IPS-NIHi7 (cell line): ENCODE data around the gene SEPHS1.
"Not testable (repeated sequence)": the region's sequence is repeated elsewhere in the genome, so short reads cannot be mapped to it uniquely, and the experiment has no call there.

Experiments used
- DNase-seq: peaks from one replicate; pipeline ENCODE4 v3.0.0; 2012; ENCODE audit warnings: mixed read lengths; ENCODE audit errors: extremely low spot score

Gene SEPHS1, protein sequence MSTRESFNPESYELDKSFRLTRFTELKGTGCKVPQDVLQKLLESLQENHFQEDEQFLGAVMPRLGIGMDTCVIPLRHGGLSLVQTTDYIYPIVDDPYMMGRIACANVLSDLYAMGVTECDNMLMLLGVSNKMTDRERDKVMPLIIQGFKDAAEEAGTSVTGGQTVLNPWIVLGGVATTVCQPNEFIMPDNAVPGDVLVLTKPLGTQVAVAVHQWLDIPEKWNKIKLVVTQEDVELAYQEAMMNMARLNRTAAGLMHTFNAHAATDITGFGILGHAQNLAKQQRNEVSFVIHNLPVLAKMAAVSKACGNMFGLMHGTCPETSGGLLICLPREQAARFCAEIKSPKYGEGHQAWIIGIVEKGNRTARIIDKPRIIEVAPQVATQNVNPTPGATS

DNA sequence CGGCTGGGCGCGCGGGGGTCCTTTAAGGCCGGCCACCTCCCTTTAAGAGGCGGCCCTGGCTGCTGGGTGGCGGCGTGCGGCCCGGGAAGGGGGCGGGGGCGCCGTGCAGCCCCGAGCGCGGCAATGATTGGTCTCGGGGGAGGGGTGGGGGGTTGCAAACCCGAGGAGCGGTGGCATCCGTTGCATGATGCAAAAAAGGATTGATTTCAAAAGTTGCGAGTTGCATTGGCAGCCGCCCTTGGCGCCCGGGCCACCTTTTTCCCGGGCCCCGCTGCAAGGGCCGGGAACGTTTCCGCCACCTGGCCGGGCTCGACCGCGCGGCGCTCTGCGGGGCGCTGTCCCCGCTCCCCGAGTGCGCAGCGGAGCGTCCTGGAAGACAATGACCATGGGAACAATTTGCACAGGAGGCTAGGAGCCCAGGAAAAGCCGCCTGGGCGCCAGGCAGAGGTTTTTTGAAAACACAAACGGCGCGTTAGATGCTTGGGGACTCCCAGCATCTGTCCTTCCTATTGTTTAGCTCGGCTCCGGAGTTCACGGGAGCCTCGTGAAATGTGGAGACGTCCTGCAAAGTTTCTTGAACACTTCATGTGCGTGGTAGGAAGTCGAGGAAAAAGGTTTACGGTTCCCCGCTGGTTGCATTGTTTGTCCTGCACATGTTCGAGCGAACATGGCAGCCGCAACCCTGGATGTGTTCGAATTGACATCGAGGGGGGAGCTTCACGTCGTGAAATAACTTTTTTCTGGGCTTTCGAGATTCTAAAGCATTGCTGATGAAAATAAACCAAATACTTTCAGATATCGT is at the start of gene SEPHS1:
SEPHS1 (minus strand) TSS at position 78 of the 802 bp plus-strand sequence. CDS start 3,343 bp downstream, outside the sequence.
- peak; percentile 83 for DNase-seq

DNA sequence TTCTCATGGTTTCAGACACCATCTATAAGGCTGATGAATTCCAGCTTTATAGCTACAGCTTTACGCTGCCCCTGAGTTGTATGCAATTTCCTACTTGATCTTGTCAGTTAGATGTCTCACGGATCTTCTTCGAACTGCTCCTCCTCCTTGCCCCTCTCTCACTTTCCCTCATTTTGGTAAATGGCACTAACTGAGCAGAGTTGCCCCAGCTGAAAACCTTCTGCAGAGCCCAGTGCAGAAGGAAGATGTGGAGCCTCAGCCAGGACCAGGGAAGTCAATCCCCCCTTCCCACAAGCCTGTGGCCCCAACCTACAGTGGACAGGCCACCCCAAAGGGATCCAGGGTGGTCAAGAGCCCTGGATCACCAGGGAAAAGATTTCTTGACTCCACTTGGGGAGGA is 49.0 kb upstream of the SEPHS1 start:
- DNase-seq: no peak

DNA sequence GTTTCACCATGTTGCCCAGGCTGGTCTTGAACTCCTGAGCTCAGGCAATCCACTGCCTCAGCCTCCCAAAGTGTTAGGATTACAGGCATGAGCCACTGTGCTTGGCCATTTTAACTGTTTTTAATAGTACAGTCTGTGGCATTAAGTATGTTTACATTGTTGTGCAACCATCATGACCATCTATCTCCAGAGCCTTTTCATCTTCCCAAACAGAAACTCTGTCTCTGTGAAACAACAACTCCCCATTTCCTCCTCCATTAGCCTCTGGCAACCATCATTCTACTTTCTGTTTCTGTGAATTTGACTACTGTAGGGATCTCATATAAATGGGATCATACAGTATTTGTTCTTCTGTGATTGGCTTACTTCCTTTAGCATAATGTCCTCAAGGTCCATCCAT is 48.3 kb upstream of the SEPHS1 start:
- DNase-seq: no peak

DNA sequence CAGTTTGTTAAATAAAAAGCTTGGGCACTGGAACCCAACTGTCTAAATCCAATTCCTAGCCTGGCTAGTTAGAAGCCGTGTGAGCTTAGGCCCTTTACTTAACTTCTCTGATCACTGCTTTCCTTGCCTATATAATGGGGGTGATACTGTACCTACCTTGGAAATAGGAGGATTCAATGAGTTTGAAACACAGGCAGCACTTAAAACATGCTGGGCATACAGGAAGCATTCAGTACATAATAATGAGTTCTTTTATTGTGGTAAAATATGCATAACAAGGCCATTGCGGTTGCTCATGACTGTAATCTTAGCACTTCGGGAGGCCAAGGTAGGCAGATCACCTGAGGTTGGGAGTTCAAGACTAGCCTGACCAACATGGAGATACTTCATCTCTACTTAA is 47.4 kb upstream of the SEPHS1 start:
- DNase-seq: no peak

DNA sequence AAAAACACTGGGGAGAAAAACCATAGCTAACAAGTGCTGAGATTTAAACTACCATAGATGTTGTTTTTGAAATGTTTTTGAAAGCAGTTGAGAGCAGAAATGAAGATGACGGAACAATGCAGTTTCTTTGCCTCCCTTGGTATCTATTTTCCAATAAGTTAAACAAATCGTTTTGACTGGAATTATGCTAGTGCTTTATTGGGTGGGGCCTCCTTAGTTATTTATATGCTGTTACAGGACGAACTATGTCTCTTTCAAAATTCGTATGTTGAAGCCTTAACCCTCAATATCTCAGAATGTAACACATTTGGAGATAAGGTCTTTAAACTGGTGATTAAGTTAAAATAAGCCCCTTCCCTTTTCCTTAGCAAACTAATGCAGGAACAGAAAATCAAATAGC is 45.5 kb upstream of the SEPHS1 start:
- DNase-seq: no peak

DNA sequence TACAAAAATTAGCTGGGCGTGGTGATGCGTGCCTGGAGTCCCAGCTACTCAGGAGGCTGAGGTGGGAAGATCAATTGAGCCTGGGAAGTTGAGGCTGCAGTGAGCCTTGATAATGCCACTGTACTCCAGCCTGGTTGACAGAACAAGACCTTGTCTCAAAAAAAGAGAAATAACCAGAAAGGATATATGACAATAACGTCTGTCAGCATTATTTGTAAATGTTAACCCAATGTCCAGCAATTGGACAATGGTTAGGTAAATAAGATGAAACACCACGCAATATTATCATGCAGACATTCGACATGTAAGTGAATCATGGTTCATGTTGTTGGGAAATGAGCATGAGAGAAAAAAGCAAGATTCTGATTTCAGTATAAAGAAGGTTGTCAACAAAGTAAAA is 44.6 kb upstream of the SEPHS1 start:
- DNase-seq: no peak

DNA sequence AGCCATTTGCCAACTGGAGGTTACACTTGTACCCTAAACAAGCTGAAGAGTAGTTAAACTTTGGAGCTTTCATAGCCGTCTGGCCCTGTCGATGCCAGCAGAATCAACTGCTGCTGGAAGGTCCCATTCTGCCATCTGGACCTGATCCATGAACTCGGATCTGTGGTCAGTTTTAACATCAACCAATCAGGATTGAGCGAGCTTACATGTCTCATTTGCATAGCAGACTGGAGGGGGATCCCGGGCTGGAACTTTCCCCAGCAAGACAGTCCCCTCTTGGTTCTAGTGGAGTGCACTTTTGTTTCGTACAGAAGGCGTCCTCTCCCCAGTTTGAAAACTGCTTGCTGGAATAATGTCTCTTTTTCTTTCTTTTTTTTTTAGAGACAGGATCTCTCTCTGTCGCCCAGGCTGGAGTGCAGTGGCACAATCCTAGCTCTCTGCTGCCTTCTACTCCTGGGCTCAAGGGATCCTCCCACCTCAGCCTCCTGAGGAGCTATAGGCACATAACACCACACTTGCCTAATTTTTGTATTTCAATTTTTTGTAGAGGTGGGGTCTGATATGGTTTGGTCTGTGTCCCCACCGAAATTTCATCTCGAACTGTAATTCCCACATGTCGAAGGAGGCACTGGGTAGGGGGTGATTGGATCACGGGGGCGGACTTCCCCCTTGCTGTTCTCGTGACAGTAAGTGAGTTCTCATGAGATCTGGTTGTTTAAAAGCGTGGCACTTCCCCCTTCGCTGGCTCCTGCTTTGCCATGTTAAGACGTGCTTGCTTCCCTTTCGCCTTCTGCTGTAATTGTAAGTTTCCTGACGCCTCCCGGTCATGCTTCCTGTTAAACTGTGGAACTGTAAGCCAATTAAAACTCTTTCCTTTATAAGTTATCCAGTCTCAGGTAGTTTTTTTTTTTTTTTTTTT is 42.8 kb upstream of the SEPHS1 start:
- no peak for DNase-seq

DNA sequence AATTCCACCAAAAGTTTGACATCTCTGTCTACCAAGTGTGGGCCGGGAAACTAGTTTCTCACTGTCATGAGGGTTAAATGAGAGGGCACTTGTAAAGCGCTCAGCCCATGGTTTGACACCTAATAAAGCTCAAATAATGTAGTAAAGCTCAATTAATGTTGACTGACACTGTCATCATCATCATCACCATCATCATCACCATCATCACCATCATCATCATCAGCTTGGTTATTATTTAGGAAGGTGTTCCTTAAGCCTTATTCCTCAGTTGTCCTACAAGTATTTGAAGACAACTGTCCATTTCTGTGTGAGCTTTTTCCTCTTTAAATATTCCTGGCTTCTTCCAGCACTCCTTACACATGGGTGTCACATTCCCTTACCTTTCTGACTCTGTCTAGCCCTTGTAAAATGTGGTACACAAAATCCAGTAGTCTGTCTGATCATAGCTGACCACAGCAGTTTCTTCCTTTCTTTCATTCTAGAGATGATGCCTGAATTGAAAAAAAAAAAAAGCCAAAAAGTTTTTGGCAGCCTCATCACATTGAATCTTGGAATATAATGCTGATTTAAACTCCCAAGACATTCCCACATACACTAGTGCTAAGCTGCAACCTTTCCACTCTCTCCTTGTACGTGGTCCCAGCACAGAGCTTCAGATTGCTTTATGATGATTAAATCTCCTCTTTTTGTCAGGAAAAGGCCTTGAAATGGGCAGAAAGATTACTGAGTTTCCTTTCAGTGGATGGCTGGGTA is 40.6 kb upstream of the SEPHS1 start:
- DNase-seq: no peak

DNA sequence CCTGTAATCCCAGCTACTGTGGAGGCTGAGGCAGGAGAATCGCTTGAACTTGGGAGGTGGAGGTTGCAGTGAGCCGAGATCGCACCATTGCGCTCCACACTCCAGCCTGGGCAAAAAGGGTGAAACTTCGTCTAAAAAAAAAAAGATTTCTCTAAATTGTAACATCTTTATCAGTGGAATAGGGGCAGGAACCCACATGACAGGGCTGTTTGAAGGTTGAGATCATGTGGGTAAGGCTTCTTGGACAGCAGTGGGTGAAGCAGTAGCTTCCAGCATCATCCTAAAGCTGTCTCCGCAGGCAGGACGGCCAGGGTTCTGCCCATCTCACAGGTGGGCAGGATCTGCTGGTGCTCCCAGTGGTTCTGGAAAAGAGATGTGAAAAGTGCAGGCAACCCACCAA is 37.9 kb upstream of the SEPHS1 start:
- no peak for DNase-seq

DNA sequence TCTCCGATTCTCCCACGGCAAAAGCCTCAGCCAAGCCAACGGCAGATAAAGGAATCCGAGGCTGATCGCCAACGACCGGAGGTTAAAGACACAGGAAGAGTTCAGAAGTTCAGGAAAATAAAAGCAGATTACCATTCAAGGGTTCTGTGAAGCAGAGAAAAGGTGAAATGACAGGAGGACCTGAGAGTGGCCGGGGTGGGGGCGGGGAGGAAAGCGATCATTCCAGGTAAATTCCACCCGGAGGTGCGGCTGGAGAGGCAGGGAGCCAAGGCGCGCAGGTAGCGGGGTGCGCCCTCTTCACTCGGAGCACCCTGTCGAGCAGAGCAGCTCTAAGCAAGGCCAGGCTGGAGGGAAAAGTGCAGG is 35.3 kb upstream of the SEPHS1 start:
- DNase-seq: peak; percentile 32

DNA sequence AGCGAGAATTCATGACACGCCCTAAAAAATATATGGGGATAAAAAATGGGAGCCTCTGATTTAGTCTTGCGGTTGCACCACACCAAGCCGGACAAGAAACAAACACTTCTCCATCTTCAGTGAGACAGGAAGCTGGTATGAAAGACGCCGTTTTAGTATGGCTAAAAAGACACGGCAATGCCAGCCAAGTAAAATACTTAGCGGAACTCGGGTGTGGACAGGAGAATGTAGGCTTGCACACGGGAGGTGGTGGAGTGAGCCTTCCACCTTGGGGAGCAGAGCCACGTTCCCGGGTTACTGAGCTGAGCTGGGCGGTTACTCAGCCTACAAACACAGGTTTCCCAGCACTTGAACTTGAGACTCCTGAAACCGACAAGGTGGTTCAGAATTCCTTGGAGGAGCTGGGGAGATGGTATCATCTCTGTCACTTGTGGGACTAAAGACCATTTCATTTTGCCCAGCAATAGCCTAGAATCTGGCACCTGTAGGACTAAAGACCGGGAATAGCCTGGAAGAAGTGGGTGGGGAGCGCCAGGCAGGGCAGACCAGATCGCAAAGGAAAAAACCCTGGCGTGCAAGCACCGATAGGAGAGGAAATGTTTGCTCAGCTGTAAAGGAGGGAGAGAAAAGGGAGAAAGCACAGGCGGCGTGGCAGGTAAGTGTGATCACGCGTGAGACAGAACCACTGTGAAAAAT is 34.8 kb upstream of the SEPHS1 start:
- no peak for DNase-seq

DNA sequence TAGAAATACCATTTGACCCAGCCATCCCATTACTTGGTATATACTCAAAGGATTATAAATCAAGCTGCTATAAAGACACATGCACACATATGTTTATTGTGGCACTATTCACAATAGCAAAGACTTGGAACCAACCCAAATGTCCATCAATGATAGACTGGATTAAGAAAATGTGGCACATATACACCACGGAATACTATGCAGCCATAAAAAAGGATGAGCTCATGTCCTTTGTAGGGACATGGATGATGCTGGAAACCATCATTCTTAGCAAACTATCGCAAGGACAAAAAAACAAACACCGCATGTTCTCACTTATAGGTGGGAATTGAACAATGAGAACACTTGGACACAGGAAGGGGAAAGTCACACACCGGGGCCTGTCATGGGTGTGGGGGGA is 31.0 kb upstream of the SEPHS1 start:
- DNase-seq: not testable (repeated sequence)

DNA sequence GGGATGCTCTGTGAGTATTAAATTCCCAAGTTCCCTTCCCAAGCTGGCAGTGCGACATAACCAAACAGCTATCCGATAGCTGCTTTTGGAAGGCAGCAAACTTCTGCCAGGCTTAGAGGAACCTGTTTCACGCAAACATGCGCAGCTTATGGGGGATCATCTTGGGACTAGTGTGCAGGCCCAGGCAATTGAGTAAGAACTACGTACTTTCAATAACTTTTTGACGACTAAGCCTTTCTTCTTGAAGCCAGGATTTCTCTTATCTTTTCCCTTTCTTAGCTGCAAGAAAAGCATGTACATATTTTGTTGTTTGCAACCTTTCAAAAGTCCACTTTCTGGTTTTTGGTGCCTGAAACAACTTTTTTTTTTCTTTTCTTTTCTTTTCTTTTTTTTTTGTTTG is 28.7 kb upstream of the SEPHS1 start:
- no peak for DNase-seq

DNA sequence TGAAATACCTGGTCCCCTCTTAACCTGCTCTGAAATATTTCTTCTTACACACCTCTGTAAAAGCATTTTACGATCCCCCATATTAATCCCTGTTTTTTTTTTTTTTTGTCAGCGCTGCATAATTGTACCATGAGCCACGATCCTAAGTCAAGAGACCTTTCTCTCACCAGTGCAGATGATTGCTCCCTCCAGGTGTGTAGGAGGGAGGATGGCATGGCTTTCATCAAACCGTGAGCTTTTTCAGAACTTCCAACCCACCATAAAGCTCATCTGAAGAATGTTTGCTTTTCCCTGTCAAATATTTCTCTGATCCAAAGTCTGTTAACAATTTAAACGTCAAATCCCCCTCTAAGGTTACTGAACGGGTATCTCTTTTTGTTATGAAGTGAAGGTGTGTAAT is 28.2 kb upstream of the SEPHS1 start:
- DNase-seq: no peak

DNA sequence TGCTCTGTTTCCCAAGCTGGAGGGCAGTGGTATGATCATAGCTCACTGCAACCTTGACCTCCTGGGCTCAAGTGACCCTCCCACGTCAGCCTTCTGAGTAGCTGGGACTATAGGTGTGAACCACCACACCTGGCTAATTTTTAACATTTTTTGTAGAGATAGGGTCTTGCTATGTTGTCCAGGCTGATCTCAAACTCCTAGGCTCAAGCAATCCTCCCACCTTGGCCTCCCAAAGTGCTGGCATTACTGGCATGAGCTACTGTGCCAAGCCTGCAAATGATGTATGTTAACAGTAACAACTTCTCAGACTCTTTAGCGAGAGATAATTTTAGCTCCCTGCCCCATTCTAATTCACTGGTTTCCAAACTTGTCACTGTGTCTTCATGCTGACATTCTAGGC is 27.7 kb upstream of the SEPHS1 start:
- no peak for DNase-seq

DNA sequence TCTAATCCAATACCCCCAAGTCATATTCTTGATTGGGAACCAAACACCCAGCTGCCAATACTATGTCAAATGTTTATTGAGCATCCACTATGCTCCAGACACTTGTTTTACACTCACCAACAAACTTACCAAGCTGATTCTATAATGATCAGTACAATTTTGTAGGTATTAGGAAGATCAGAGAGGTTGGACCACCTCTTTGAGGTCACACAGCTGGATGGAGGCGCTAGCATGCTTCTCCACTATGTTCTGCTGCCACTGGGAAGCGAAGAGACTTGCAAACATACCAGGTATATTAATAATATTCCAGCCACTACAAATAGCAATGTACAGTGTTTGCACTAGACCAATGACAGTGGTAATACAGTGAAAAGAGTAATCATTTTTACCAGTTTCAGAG is 25.6 kb upstream of the SEPHS1 start:
- DNase-seq: no peak

DNA sequence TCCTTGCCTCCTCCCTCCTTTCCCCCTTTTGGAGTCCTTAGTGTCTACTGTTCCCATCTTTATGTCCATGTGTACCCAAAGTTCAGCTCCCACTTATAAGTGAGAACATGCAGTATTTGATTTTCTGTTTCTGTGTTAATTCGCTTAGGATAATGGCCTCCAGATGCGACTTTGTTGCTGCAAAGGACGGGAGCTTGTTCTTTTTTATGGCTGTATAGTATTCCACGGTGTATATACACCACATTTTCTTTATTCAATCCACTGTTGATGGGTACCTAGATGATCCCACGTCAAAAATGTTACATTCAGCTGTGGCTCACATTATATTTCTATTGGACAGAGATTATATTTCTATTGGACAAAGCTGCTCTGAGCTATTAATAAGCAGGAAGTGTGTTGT is 24.4 kb upstream of the SEPHS1 start:
- DNase-seq: no peak

DNA sequence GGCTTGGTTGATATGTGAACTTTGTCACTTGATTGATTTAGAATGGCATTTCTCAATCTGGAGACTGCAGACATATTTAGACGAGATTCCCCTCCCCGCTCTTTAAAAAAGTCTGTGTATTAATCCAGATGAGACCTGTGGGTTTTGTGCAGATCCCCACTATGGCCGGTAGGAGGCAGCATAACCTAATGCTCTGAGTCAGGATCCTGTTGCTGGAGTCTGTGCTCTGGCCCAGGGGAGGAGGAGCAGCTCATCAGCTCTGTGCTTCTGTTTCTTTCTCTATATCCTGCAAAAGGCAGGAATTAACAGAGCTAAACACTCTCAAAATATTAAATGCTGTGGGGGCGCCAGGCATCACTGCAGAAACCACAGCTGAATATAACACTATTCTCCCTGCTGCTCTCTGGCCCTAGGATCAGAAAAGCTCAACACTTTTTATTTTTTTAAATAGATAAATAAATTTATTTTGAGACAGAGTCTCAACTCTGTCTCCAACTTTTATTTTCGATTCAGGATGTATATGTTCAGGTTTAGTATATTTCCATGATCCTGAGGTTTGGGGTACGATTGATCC is 23.9 kb upstream of the SEPHS1 start:
- DNase-seq: peak; percentile 96

DNA sequence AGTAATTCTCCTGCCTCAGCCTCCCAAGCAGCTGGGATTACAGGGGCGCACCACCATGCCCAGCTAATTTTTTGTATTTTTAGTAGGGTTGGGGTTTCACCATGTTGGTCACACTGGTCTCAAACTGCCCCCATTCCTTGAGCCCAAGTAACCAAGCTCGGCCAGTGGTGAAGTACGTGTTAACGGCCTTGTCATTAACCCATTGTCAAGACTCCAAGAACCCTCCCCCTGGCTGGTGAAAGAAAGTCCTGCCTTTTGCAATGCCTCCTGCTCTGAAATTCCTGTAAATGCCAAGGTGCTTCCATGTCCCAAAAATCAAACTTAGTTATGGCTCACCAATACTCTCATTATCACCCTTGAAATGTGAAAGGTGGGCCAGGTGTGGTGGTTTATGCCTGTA is 18.8 kb upstream of the SEPHS1 start:
- no peak for DNase-seq

DNA sequence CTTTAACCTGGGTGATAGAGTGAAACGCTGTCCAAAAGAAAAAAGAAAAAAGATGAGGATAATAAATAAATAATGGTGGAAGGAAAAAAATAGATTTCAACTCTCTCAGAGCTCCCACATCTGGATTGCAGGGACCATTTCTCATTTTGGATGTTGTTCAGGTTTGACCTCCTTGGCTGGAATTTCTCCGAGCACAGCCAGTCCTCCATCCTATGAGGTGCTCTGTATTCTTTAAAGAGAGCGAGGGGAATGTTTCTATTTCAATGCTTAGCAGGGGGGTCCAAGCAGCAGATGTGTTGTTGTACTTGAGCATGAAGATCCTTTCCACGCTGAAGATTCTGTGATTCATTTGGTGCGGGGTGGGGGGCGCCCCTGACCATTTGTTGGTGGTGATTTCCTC is 17.7 kb upstream of the SEPHS1 start:
- DNase-seq: no peak

DNA sequence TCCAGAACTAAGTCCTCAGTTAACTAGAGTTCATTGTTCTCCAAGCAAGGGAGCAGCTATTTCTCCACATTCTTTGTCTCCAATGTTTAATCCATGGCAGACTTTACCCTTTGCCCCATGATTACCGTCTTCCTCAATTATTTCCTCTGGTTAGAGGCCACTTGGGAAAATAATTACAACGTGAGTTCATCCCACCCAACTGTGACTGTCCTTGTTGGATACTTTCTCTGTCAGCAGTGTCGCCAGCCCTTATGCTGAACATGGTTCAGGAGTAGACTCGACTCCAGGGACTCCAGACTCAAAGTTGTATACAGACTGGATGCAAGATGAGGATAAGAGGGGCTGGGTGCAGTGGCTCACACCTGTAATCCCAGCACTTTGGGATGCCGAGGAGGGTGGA is 17.1 kb upstream of the SEPHS1 start:
- DNase-seq: no peak
